ENCODE results near the gene RBM28. TPM values are rescaled to one million over a fixed set of nuclear protein-coding genes. Genes with fewer than 3 reads are reported as not detected.

Gene RBM28
- total RNA-seq, 1 experiment from 2014 or later, result 24.2 TPM

- Histone ChIP-seq H3K36me3 (replicated peaks; ENCODE audit: control insufficient read depth, insufficient read depth, low read length) (no peaks in the 10 kb centered on the region), H3K4me3 (ENCODE audit: insufficient read depth, low read depth, low read length) (peak overlapping the region; percentile 19; the same call in 1 of the 2 replicates), H3K27me3 (ENCODE audit: control insufficient read depth, insufficient read depth, low read length) (peaks cover 2% of the 10 kb centered on the region; the same call in 1 of the 2 replicates)
- DNase-seq, result peak; percentile 66
Observed at GRCh38 chr7:128271471-128271941, 72.2 kb downstream of the RBM28 start.

- peak; percentile 60 for DNase-seq
- no peak overlapping the region for H3K4me3 ChIP-seq (ENCODE audit: insufficient read depth, low read depth, low read length)
- no peaks in the 10 kb centered on the region for H3K36me3 ChIP-seq (replicated peaks; ENCODE audit: control insufficient read depth, insufficient read depth, low read length)
- H3K27me3 ChIP-seq (ENCODE audit: control insufficient read depth, insufficient read depth, low read length), result peaks cover 2% of the 10 kb centered on the region; the same call in 1 of the 2 replicates
Observed at GRCh38 chr7:128270826-128271272, 72.9 kb downstream of the RBM28 start.

GRCh38 chr7:128268233-128268632 lies 75.5 kb downstream of the RBM28 start:
- Histone ChIP-seq H3K4me3 (ENCODE audit: insufficient read depth, low read depth, low read length) (no peak overlapping the region), H3K36me3 (replicated peaks; ENCODE audit: control insufficient read depth, insufficient read depth, low read length) (no peaks in the 10 kb centered on the region), H3K27me3 (ENCODE audit: control insufficient read depth, insufficient read depth, low read length) (peaks cover 2% of the 10 kb centered on the region; the same call in 1 of the 2 replicates)
- DNase-seq, result no peak

- no peak for DNase-seq
- no peak overlapping the region for H3K4me3 ChIP-seq (ENCODE audit: insufficient read depth, low read depth, low read length)
- no peaks in the 10 kb centered on the region for H3K36me3 ChIP-seq (replicated peaks; ENCODE audit: control insufficient read depth, insufficient read depth, low read length)
- peaks cover 2% of the 10 kb centered on the region; the same call in 1 of the 2 replicates for H3K27me3 ChIP-seq (ENCODE audit: control insufficient read depth, insufficient read depth, low read length)
Observed at GRCh38 chr7:128267595-128267924, 76.1 kb downstream of the RBM28 start.

- DNase-seq, result peak; percentile 88
- H3K4me3 ChIP-seq (ENCODE audit: insufficient read depth, low read depth, low read length), result no peak overlapping the region
- no peaks in the 10 kb centered on the region for H3K36me3 ChIP-seq (replicated peaks; ENCODE audit: control insufficient read depth, insufficient read depth, low read length)
- H3K27me3 ChIP-seq (ENCODE audit: control insufficient read depth, insufficient read depth, low read length), result peaks cover 2% of the 10 kb centered on the region; the same call in 1 of the 2 replicates
Observed at GRCh38 chr7:128266883-128267594, 76.7 kb downstream of the RBM28 start.

GRCh38 chr7:128266529-128266882 lies 77.2 kb downstream of the RBM28 start:
- Histone ChIP-seq H3K36me3 (replicated peaks; ENCODE audit: control insufficient read depth, insufficient read depth, low read length) (no peaks in the 10 kb centered on the region), H3K4me3 (ENCODE audit: insufficient read depth, low read depth, low read length) (no peak overlapping the region), H3K27me3 (ENCODE audit: control insufficient read depth, insufficient read depth, low read length) (peaks cover 2% of the 10 kb centered on the region; the same call in 1 of the 2 replicates)
- DNase-seq, result no peak

GRCh38 chr7:128265906-128266300 lies 77.8 kb downstream of the RBM28 start:
- no peak overlapping the region for H3K4me3 ChIP-seq (ENCODE audit: insufficient read depth, low read depth, low read length)

GRCh38 chr7:128265156-128265905 lies 78.4 kb downstream of the RBM28 start:
- DNase-seq, result no peak
- Histone ChIP-seq H3K27me3 (ENCODE audit: control insufficient read depth, insufficient read depth, low read length) (no peaks in the 10 kb centered on the region; the same call in 1 of the 2 replicates), H3K4me3 (ENCODE audit: insufficient read depth, low read depth, low read length) (no peak overlapping the region), H3K36me3 (replicated peaks; ENCODE audit: control insufficient read depth, insufficient read depth, low read length) (no peaks in the 10 kb centered on the region)

More at GRCh38 chr7:128265906-128266300, 77.8 kb downstream of the RBM28 start:
- no peak for DNase-seq
- H3K36me3 ChIP-seq (replicated peaks; ENCODE audit: control insufficient read depth, insufficient read depth, low read length), result no peaks in the 10 kb centered on the region
- no peaks in the 10 kb centered on the region; the same call in 1 of the 2 replicates for H3K27me3 ChIP-seq (ENCODE audit: control insufficient read depth, insufficient read depth, low read length)

GRCh38 chr7:128264477-128264876 lies 79.2 kb downstream of the RBM28 start:
- H3K27me3 ChIP-seq (ENCODE audit: control insufficient read depth, insufficient read depth, low read length), result no peaks in the 10 kb centered on the region; the same call in 1 of the 2 replicates
- H3K4me3 ChIP-seq (ENCODE audit: insufficient read depth, low read depth, low read length), result no peak overlapping the region
- no peak for DNase-seq
- H3K36me3 ChIP-seq (replicated peaks; ENCODE audit: control insufficient read depth, insufficient read depth, low read length), result no peaks in the 10 kb centered on the region

GRCh38 chr7:128263420-128263819 lies 80.3 kb downstream of the RBM28 start:
- peak; percentile 80 for DNase-seq
- Histone ChIP-seq H3K4me3 (ENCODE audit: insufficient read depth, low read depth, low read length) (no peak overlapping the region), H3K27me3 (ENCODE audit: control insufficient read depth, insufficient read depth, low read length) (no peaks in the 10 kb centered on the region; the same call in 1 of the 2 replicates), H3K36me3 (replicated peaks; ENCODE audit: control insufficient read depth, insufficient read depth, low read length) (no peaks in the 10 kb centered on the region)

GRCh38 chr7:128262273-128263028 lies 81.3 kb downstream of the RBM28 start:
- no peak overlapping the region for H3K4me3 ChIP-seq (ENCODE audit: insufficient read depth, low read depth, low read length)
- H3K36me3 ChIP-seq (replicated peaks; ENCODE audit: control insufficient read depth, insufficient read depth, low read length), result no peaks in the 10 kb centered on the region

GRCh38 chr7:128260069-128260795 lies 83.5 kb downstream of the RBM28 start:
- Histone ChIP-seq H3K36me3 (replicated peaks; ENCODE audit: control insufficient read depth, insufficient read depth, low read length) (no peaks in the 10 kb centered on the region), H3K27me3 (ENCODE audit: control insufficient read depth, insufficient read depth, low read length) (no peaks in the 10 kb centered on the region; the same call in 1 of the 2 replicates), H3K4me3 (ENCODE audit: insufficient read depth, low read depth, low read length) (no peak overlapping the region)
- no peak for DNase-seq

More at GRCh38 chr7:128262273-128263028, 81.3 kb downstream of the RBM28 start:
- no peak for DNase-seq
- no peaks in the 10 kb centered on the region; the same call in 1 of the 2 replicates for H3K27me3 ChIP-seq (ENCODE audit: control insufficient read depth, insufficient read depth, low read length)

- DNase-seq, result peak; percentile 31
- no peaks in the 10 kb centered on the region; the same call in 1 of the 2 replicates for H3K27me3 ChIP-seq (ENCODE audit: control insufficient read depth, insufficient read depth, low read length)
- H3K36me3 ChIP-seq (replicated peaks; ENCODE audit: control insufficient read depth, insufficient read depth, low read length), result no peaks in the 10 kb centered on the region
- no peak overlapping the region for H3K4me3 ChIP-seq (ENCODE audit: insufficient read depth, low read depth, low read length)
Observed at GRCh38 chr7:128259131-128260061, 84.3 kb downstream of the RBM28 start.

Data from H7 (cell line).